Measurements from ENCODE around the gene TRMT5. TPM values are rescaled to one million over a fixed set of nuclear protein-coding genes. Genes with fewer than 3 reads are reported as not detected.

The TRMT5 gene
- total RNA-seq, 4 donors from 2014 or later = 5.7 to 14.3 (median 9.8) TPM

DNA sequence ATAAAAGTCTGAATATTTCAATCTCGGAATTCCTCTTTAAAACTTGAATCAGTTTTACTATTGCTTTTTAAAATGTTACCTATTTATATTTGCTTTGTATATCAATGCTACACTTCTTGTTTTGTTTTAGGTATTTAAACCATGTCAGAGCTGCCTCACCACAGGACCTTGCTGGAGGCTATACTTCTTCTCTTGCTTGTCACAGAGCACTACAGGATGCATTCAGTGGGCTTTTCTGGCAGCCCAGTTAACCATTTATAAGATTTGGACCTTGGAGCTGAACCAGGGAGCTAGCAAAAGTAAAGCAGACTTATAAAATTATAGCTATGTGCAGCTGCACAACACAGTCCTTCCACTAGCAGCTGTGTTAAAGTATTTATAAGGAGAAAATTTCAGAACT is 12.8 kb downstream of the TRMT5 start:
- Histone ChIP-seq H3K4me1 (no peaks in the 10 kb centered on the region), H3K27me3 (no peaks in the 10 kb centered on the region), H3K36me3 (peaks cover 0 to 15% (median 0%) of the 10 kb centered on the region in 3 donors), H3K27ac (no peak overlapping the region), H3K9me3 (no peaks in the 10 kb centered on the region), H3K4me3 (no peak overlapping the region)
- no peak for DNase-seq (ENCODE audit: low spot score in 2 of 2)
- 83 to 88% methylated on average over 1 of the region's 1 CpG for WGBS, 2 donors
- TF ChIP-seq POLR2A (IDR thresholded peaks at IDR 0.05) (no peak), EP300 (IDR thresholded peaks at IDR 0.05) (no peak)
- TF ChIP-seq, protein P1, sequence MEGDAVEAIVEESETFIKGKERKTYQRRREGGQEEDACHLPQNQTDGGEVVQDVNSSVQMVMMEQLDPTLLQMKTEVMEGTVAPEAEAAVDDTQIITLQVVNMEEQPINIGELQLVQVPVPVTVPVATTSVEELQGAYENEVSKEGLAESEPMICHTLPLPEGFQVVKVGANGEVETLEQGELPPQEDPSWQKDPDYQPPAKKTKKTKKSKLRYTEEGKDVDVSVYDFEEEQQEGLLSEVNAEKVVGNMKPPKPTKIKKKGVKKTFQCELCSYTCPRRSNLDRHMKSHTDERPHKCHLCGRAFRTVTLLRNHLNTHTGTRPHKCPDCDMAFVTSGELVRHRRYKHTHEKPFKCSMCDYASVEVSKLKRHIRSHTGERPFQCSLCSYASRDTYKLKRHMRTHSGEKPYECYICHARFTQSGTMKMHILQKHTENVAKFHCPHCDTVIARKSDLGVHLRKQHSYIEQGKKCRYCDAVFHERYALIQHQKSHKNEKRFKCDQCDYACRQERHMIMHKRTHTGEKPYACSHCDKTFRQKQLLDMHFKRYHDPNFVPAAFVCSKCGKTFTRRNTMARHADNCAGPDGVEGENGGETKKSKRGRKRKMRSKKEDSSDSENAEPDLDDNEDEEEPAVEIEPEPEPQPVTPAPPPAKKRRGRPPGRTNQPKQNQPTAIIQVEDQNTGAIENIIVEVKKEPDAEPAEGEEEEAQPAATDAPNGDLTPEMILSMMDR (IDR thresholded peaks at IDR 0.05) = no peak

DNA sequence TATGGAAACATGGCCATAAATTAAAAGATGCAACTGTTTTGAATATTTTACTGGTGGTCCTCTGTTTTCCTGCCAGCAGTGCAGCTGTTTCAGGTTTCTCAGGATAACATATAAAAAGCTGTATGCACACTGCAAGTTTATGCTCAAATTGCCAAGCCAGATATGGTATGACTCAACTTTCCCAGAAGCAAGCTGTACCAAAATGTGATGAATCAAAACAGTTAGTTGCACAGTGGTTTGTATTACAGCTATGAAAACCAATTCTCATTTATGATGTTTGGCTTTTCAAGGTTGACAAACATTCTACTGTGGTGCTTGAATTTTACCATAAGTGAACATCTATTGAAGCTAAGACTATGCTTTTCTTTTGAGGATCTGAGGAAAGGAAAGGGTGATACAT is 15.5 kb downstream of the TRMT5 start:
- H3K27me3 ChIP-seq = no peaks in the 10 kb centered on the region
- H3K4me3 ChIP-seq = no peak overlapping the region
- H3K9me3 ChIP-seq = no peaks in the 10 kb centered on the region
- H3K4me1 ChIP-seq = no peaks in the 10 kb centered on the region
- TF ChIP-seq, protein P1 (IDR thresholded peaks at IDR 0.05) = no peak
- no peak for TF ChIP-seq EP300 (IDR thresholded peaks at IDR 0.05)
- DNase-seq (ENCODE audit: low spot score in 2 of 2) = no peak
- H3K36me3 ChIP-seq = no peaks in the 10 kb centered on the region
- H3K27ac ChIP-seq = no peak overlapping the region

DNA sequence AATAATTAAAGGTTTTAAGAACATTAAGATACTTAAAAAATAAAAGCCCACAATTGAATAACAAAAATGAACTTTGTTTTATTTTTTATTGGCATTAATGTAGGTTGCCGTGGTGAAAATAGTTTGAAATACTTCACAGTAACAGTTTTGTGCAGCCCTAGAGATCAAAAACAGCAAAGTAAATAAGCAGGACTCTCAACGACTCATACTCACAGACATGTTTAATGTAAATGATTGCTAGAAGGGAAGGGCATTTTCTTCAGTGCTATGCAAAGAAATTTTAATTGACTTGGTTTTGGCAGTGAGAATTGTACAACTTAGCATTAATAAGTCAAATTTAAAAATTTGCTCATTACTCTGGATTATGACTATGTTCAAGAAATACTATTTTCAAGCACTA is 16.0 kb downstream of the TRMT5 start:
- DNase-seq (ENCODE audit: low spot score in 2 of 2) = no peak
- H3K27me3 ChIP-seq = no peaks in the 10 kb centered on the region
- H3K9me3 ChIP-seq = peaks cover 0 to 3% (median 0%) of the 10 kb centered on the region in 4 donors
- 50 to 52% methylated on average over 2 of the region's 2 CpGs for WGBS, 2 donors
- peaks cover 0 to 4% (median 0%) of the 10 kb centered on the region in 3 donors for H3K36me3 ChIP-seq
- H3K4me3 ChIP-seq = no peak overlapping the region
- H3K27ac ChIP-seq = no peak overlapping the region
- TF ChIP-seq POLR2A (IDR thresholded peaks at IDR 0.05) (no peak), EP300 (IDR thresholded peaks at IDR 0.05) (no peak)
- TF ChIP-seq, protein P1 (IDR thresholded peaks at IDR 0.05) = no peak
- H3K4me1 ChIP-seq = no peaks in the 10 kb centered on the region

DNA sequence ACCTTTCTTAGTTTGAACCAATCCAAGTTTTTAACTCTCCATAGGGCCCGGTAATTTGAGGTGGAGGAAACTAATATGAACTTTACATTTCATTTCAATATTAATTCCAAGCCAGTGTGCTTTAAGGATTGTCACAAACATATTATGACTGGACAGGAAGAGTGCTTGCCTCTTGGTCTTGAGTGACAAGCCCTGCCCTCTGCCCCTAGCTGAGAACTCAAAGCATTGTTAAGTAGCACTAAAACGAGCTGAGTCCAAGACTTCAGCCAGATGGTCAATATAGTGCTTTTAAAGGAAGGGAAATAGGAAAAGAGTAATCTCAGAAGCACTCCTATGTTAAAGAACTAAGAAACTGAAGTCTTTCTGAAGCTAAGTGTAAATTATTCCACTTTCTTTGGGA is 17.1 kb downstream of the TRMT5 start:
- DNase-seq (ENCODE audit: low spot score in 2 of 2) = no peak
- Histone ChIP-seq H3K9me3 (peaks cover 0 to 14% (median 0%) of the 10 kb centered on the region in 4 donors), H3K27ac (no peak overlapping the region), H3K4me1 (no peaks in the 10 kb centered on the region), H3K36me3 (peaks cover 0 to 14% (median 0%) of the 10 kb centered on the region in 3 donors), H3K27me3 (no peaks in the 10 kb centered on the region), H3K4me3 (no peak overlapping the region)
- WGBS, 2 donors = 55 to 59% methylated on average over 2 of the region's 2 CpGs
- TF ChIP-seq POLR2A (IDR thresholded peaks at IDR 0.05) (no peak), EP300 (IDR thresholded peaks at IDR 0.05) (no peak)
- TF ChIP-seq, protein P1 (IDR thresholded peaks at IDR 0.05) = no peak

DNA sequence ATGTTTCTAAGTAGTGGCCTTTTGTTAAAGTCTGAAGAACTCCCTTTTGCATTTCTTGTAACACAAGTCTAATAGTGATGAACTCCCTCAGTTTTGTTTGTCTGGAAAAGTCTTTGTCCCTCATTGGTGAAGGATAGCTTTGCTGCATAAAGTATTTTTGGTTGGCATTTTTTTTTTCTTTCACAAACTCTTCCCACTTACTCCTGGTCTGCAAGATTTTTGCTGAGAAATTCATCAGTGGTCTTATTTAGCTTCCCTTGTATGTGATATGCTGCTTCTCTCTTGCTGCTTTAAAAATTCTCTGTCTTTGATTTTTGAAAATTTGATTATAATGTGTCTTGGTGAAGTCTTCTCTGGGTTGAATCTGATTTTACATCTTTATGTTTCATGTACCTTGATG is 22.7 kb downstream of the TRMT5 start:
- H3K27ac ChIP-seq = no peak overlapping the region
- H3K4me3 ChIP-seq = no peak overlapping the region
- H3K36me3 ChIP-seq = peaks cover 0 to 20% (median 0%) of the 10 kb centered on the region in 3 donors
- DNase-seq (ENCODE audit: low spot score in 2 of 2) = no peak
- peaks cover 0 to 66% (median 13%) of the 10 kb centered on the region in 4 donors for H3K9me3 ChIP-seq
- H3K27me3 ChIP-seq = no peaks in the 10 kb centered on the region
- TF ChIP-seq, protein P1 (IDR thresholded peaks at IDR 0.05) = no peak
- no peak for TF ChIP-seq EP300 (IDR thresholded peaks at IDR 0.05)
- TF ChIP-seq POLR2A (IDR thresholded peaks at IDR 0.05) = no peak
- H3K4me1 ChIP-seq = no peaks in the 10 kb centered on the region

Data from tibial nerve (tissue), 4 donors.